OCI-LY1 (cell line): ENCODE data around the gene WDR59.

Experiments used
- CTCF ChIP-seq: fragments of 200-600 bp; sonication (generic), shearing (Covaris generic); IDR thresholded peaks from 2 replicates; pipeline ENCODE4 v1.5.1; 2017; ENCODE audit warnings: mild to moderate bottlenecking, antibody characterized with exemption, low read length, moderate library complexity, mixed read lengths
- EZH2 ChIP-seq: fragments of 200-600 bp; sonication (generic), shearing (Covaris generic); IDR thresholded peaks from 2 replicates; pipeline ENCODE4 v1.8.0; 2017; ENCODE audit warnings: borderline replicate concordance, mixed run types, mild to moderate bottlenecking, antibody characterized with exemption, low read length, moderate library complexity, mixed read lengths

GRCh38 chr16:74997042-74997491 lies 12.1 kb upstream of the WDR59 start:
- no peak for TF ChIP-seq CTCF
- no peak for TF ChIP-seq EZH2
